Body of pancreas (tissue), 4 donors: ENCODE measurements around the gene ENPP4. TPM values are rescaled to one million over a fixed set of nuclear protein-coding genes. Genes with fewer than 3 reads are reported as not detected.

Experiments used
- ATAC-seq: fragments of 150-250 bp; one replicate; pipeline ENCODE4 v1.9.1; 2016
- DNase-seq, 4 donors: peaks; one replicate each; pipeline ENCODE4 v3.0.0-alpha.2; 2019
- H3K27ac ChIP-seq, 4 donors: fragments of 200-600 bp; sonication (generic); 1 replicate in 3 of 4; 2 replicates in 1 of 4; pipeline versions ENCODE4 v1.5.1 to v1.6.1; 2016 to 2019; ENCODE audit warnings: mild to moderate bottlenecking in 1 of 4, mixed read lengths in 1 of 4, moderate library complexity in 1 of 4
- H3K27me3 ChIP-seq, 2 donors: fragments of 200-600 bp; sonication (generic); one replicate each; pipeline ENCODE4 v1.6.0; 2016; ENCODE audit warnings: mild to moderate bottlenecking in 1 of 2
- H3K36me3 ChIP-seq, 2 donors: fragments of 200-600 bp; sonication (generic); replicated peaks in 1 of 2; 2 replicates each; pipeline ENCODE4 v1.5.1; 2016; ENCODE audit warnings: low read depth in 2 of 2; ENCODE audit not compliant: insufficient read depth in 1 of 2
- H3K4me1 ChIP-seq: fragments of 200-600 bp; sonication (generic); one replicate; pipeline ENCODE4 v1.6.0; 2016
- H3K4me3 ChIP-seq, 2 donors: fragments of 200-600 bp; sonication (generic); 1 replicate in 1 of 2; 2 replicates in 1 of 2; pipeline ENCODE4 v1.5.1; 2016 to 2019
- H3K9me3 ChIP-seq, 3 donors: fragments of 200-600 bp; sonication (generic); 1 replicate in 2 of 3; 2 replicates in 1 of 3; pipeline ENCODE4 v1.5.1; 2016
- POLR2A ChIP-seq, 3 donors: fragments of 450-650 bp; IDR thresholded peaks; one replicate each; pipeline ENCODE4 v1.6.1; 2016; ENCODE audit warnings: antibody characterized with exemption in 3 of 3, mild to moderate bottlenecking in 2 of 3
- WGBS, 2 donors: methylation state at CpG; one replicate each; pipeline ENCODE4 v1.1.5; 2017; 5-methylcytosine and 5-hydroxymethylcytosine counted together
- intact Hi-C: fragments of 100-400 bp; cut with DNase I; formaldehyde crosslinking; loops from one replicate; pipeline ENCODE4 v1.15.1; 2023
- total RNA-seq, 2 donors: library from RNA; depleted of rRNA; stranded (reverse); fragments of >200 nt; gene quantifications; one replicate each; pipeline ENCODE4 v1.1.0, GENCODE V29; 2016
- TF ChIP-seq, protein P1 (sequence below), 7 experiments: fragments of 450-650 bp in 4 of 7; fragments of 200-600 bp in 3 of 7; sonication (generic) in 3 of 7; IDR thresholded peaks; one replicate each; pipeline ENCODE4 v1.5.1; 2016 to 2019; ENCODE audit warnings: antibody characterized with exemption in 7 of 7

ENPP4 gene
- total RNA-seq, 2 donors from 2014 or later, result 5.9 to 9.9 TPM

DNA sequence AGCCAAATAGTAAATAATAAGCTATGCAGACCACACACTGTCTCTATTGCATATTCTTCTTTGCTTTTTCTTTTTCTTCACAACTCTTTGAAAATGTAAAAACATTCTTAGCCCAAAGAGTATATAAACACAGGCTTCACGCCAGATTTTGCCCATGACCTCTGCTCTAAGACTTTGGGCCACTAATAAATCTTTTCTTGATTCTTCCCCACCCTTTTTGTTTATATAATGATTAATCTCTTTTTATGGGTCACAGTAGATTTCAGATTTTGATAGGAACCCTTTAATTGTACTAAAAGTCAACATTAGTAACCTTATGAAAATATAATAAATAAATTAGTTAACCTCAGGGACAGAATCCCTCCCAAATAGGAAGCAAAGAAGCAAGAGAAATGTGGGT, 56.8 kb downstream of the ENPP4 start:
- TF ChIP-seq POLR2A (IDR thresholded peaks at IDR 0.05), result no peak
- TF ChIP-seq, protein P1, sequence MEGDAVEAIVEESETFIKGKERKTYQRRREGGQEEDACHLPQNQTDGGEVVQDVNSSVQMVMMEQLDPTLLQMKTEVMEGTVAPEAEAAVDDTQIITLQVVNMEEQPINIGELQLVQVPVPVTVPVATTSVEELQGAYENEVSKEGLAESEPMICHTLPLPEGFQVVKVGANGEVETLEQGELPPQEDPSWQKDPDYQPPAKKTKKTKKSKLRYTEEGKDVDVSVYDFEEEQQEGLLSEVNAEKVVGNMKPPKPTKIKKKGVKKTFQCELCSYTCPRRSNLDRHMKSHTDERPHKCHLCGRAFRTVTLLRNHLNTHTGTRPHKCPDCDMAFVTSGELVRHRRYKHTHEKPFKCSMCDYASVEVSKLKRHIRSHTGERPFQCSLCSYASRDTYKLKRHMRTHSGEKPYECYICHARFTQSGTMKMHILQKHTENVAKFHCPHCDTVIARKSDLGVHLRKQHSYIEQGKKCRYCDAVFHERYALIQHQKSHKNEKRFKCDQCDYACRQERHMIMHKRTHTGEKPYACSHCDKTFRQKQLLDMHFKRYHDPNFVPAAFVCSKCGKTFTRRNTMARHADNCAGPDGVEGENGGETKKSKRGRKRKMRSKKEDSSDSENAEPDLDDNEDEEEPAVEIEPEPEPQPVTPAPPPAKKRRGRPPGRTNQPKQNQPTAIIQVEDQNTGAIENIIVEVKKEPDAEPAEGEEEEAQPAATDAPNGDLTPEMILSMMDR (IDR thresholded peaks at IDR 0.05), result no peak
- 34 to 38% methylated on average over 1 of the region's 1 CpG for WGBS, 2 donors
- H3K36me3 ChIP-seq, result no peaks in the 10 kb centered on the region
- no peak for DNase-seq
- intact Hi-C loops, result loop anchor here (10.0 kb wide), 1 partner anchor 92 kb away; no protein-coding TSS in a partner anchor
- H3K9me3 ChIP-seq, result no peaks in the 10 kb centered on the region
- H3K4me3 ChIP-seq, result no peak overlapping the region
- no peak for ATAC-seq
- H3K27ac ChIP-seq, result no peak overlapping the region
- H3K27me3 ChIP-seq, result no peaks in the 10 kb centered on the region
- no peaks in the 10 kb centered on the region for H3K4me1 ChIP-seq

DNA sequence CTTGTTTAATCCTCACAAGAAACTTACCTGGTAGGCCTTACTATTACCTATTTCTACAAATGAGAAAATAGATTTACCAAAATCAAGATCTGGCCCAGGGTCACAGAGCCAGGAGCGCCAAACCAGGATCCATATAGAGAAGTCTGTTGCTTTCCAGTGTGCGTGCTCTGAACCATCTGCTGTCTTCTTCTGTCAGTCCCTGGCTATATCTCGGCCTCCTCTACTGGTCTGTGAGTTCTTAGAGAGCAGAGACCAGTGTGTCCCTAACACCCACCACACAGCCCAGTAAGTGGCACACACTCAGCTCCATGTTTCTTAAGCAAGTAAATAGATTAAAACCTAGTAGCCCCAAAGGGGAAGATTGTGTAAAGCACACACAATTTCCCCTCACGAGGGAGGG, 59.9 kb downstream of the ENPP4 start:
- DNase-seq, result no peak
- H3K4me1 ChIP-seq, result no peaks in the 10 kb centered on the region
- H3K36me3 ChIP-seq, result no peaks in the 10 kb centered on the region
- H3K27me3 ChIP-seq, result no peaks in the 10 kb centered on the region
- 94 to 96% methylated on average over 4 of the region's 4 CpGs for WGBS, 2 donors
- no peak for ATAC-seq
- TF ChIP-seq, protein P1 (IDR thresholded peaks at IDR 0.05), result no peak
- no peak for TF ChIP-seq POLR2A (IDR thresholded peaks at IDR 0.05)
- no peaks in the 10 kb centered on the region for H3K9me3 ChIP-seq
- H3K27ac ChIP-seq, result no peak overlapping the region
- intact Hi-C loops, result loop anchor here (10.0 kb wide), 1 partner anchor 95 kb away; no protein-coding TSS in a partner anchor
- no peak overlapping the region for H3K4me3 ChIP-seq

DNA sequence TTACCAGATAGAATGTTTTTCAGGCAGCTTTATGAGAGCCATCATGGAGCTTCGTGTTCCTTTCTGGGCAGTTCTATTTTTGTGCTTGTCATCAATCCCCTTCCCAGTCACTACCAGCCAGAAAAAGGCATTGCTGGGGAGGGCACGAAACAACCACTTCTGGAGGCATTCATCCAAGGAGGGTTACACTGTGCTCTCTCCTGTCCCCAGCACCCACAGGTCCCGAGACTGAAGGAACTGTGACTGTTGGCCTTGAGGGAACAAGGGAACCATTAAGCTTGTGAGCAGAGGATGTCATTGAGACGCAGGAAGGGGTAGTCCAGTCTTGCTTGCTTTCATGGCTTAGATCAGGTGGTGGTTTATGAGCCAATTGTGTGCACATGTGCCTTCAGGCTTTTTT, 61.1 kb downstream of the ENPP4 start:
- WGBS, 2 donors, result 82 to 88% methylated on average over 4 of the region's 4 CpGs
- ATAC-seq (no peak), DNase-seq (no peak)
- H3K4me1 ChIP-seq, result no peaks in the 10 kb centered on the region
- intact Hi-C loops, result no loop called here
- H3K9me3 ChIP-seq, result no peaks in the 10 kb centered on the region
- no peaks in the 10 kb centered on the region for H3K36me3 ChIP-seq
- no peak overlapping the region for H3K4me3 ChIP-seq
- TF ChIP-seq, protein P1 (IDR thresholded peaks at IDR 0.05), result no peak
- no peak for TF ChIP-seq POLR2A (IDR thresholded peaks at IDR 0.05)
- H3K27ac ChIP-seq, result no peak overlapping the region
- H3K27me3 ChIP-seq, result no peaks in the 10 kb centered on the region

DNA sequence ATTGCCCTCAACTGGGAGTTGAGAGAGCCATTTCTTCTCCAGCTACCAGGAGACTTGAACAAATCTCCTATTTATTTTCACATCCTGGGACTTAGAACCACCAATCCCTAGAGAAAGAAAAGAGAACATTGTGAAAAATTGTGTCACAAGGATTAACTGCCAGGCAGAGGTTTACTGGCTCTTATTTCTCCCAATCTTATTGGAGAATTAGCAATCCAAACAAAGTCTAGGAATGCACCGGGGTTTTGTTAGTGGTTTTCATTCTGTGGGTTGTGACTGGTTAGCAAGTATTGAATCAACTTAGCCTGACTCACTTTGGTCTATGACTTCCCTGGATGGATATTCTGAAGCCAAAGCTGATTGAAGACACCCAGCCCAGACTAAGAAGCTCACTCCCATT, 62.2 kb downstream of the ENPP4 start:
- H3K36me3 ChIP-seq, result no peaks in the 10 kb centered on the region
- 56 to 67% methylated on average over 1 of the region's 1 CpG for WGBS, 2 donors
- no peak overlapping the region for H3K27ac ChIP-seq
- no peak for TF ChIP-seq POLR2A (IDR thresholded peaks at IDR 0.05)
- TF ChIP-seq, protein P1 (IDR thresholded peaks at IDR 0.05), result no peak
- intact Hi-C loops, result no loop called here
- H3K4me1 ChIP-seq, result no peaks in the 10 kb centered on the region
- ATAC-seq, result no peak
- no peak overlapping the region for H3K4me3 ChIP-seq
- no peak for DNase-seq
- H3K9me3 ChIP-seq, result no peaks in the 10 kb centered on the region
- no peaks in the 10 kb centered on the region for H3K27me3 ChIP-seq

Other genes starting within 250 kb of the ENPP4 start
- 1 to 10 TPM; 1.6 to 3.3 TPM for gene CLIC5, start 114.1 kb upstream of the ENPP4 start, total RNA-seq
- 1 to 10 TPM; 5.6 to 8.8 TPM for gene ENPP5, start 41.0 kb downstream of the ENPP4 start, total RNA-seq